ENCODE data around the gene TRAF3IP1.
A peak's percentile ranks its signal among the peaks of the same experiment; 100 is the strongest.
"Not testable (repeated sequence)": the region's sequence is repeated elsewhere in the genome, so short reads cannot be mapped to it uniquely, and the experiment has no call there.

Gene TRAF3IP1

DNA sequence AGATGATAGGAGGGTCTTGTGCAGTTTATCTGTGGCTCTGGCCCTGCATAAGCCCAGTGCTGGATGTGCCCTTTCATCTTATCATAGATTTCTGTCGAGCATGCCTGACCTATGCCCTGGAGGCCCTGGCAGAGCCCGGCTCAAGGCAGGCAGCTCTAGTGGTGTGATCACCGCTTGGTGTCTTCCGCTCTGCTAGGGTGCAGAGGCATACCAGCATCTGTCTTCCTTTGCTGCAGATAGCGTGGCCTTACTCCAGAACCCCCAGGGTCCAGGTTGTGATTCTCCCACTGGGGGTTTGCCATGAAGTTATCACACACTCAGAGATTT, 13.7 kb upstream of the TRAF3IP1 start:
- no peak for DNase-seq (ENCODE audit: extremely low read depth in 1 of 2, low read depth in 1 of 2)

DNA sequence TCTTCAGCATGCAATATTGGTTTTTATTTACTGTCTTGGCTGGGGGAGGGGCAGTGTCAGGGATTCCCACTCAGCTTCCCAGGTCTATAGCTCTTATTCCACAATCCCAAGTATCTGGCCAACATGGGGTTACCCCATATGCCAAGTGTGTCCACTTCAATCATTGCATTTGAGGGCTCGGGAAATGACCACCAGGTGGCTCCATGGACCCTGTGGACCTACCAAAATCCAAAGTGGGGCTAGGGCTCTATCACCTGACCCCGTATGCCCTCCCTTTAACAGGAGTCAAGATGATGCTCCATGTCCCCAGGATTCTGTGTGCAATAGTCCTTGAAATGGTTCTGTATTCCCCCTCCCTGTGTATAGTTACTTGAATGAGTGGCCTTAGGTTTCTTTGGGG, 12.1 kb upstream of the TRAF3IP1 start:
- DNase-seq (ENCODE audit: extremely low read depth in 1 of 2, low read depth in 1 of 2): no peak

DNA sequence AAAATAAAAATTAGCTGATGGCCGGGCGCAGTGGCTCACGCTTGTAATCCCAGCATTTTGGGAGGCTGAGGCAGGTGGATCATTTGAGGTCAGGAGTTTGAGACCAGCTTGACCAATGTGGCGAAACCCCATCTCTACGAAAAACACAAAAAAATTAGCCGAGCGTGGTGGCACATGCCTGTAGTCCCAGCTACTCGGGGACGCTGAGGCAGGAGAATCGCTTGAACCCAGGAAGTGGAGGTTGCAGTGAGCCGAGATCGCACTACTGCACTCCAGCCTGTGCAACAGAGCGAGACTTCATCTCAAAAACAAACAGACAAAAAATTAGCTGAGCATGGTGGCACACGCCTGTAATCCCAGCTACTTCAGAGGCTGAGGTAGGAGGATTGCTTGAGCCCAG, 9.6 kb upstream of the TRAF3IP1 start:
- not testable (repeated sequence) for DNase-seq (ENCODE audit: extremely low read depth in 1 of 2, low read depth in 1 of 2)

DNA sequence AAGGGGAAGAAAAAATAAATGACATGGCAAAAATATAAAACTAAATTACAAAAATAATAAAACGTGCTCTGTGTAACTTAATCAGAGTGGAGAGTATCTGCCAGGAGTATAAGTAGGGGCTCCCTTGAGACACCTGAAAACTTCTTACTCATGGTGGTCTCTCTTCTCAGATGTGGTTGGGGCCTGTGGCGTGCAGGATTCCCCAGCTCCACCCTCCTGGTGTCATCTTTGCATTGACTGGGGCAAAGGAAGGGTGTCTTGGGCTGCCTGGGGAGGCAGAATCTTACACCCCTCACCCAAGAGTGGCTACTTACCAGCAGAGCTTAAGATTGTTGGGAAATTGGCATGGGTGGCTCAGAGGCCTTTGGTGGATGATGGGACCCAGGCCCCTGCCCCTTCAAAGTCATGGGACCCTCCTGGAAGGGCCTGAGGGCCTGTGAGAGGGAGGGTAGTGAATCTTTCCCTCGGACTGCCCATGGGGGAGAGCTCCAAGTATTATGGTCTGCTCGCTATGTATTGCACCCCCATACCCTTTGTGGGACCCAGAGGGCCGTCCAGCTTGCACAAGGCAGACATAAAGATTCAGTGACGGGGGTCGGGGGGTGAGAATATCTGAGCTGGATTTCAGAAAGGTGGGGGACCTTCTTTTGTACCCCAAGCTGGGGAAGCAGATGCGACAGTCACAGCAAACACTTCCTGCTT, 6.9 kb upstream of the TRAF3IP1 start:
- no peak for DNase-seq (ENCODE audit: extremely low read depth in 1 of 2, low read depth in 1 of 2)

DNA sequence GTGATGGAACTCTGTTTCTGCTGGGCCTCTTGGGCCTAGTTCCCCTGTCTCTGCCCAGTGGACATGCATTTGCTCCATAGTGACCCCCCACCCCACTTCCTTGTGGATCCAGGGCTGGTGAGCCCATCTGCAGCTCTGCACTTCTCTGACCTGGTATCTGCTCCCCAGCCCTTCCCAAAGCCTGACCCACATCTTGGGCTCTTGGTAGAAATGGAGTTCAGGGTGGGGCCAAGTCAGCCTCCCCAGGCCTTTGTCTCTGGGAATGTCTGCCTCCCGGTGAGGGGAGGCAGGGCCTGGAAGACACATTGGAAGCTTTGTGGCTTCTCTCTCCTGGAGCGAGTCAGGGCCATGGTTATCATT, 6.3 kb upstream of the TRAF3IP1 start:
- DNase-seq (ENCODE audit: extremely low read depth in 1 of 2, low read depth in 1 of 2): no peak

DNA sequence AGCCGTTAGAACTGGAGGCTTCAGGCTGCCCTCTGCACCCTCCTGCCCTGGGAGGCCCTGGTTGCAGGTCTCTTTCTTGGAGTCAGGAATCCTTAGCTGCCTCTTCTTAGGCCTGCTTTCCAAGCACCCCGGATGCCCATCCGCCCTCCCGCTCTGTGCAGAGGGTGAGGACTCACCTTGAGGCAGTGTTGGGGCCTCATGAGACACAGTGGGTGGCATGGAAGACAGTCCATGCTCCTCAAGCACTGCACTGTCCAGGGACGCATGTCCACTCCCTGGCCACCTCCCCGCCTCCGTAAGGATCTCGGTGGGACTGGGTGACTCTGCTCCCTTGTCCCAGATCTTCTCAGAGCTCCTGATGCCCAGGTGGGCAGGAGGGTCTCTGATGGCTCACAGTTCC, 5.7 kb upstream of the TRAF3IP1 start:
- DNase-seq (ENCODE audit: extremely low read depth in 1 of 2, low read depth in 1 of 2): no peak

DNA sequence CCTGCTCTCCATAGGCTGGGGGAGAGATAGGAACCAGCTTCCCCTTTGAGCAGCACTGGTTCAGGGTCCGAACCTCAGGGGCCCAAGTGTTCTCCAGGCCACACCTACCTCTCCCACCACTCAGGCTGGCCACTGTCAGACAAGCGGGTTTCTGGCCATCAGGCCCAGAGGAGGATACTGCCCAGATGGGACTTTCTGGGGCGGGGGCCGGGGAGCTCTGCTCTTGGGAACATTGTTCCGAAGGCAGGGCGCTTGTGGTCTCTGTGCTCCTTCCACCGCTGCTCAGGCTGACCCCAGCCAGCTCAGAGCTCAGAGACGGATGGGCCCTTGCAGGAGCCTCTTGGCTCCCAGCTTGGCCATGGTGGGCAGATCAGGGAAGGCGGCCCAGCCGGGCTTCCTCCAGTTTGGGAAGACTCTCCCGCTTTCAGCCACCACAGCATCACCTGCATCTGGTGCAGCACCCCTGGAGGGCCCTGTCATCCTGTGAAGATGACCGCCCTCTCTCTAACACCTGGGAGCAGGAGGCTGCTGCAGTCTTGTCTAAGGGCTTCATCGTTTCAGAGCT, 5.2 kb upstream of the TRAF3IP1 start:
- DNase-seq (ENCODE audit: extremely low read depth in 1 of 2, low read depth in 1 of 2): no peak

DNA sequence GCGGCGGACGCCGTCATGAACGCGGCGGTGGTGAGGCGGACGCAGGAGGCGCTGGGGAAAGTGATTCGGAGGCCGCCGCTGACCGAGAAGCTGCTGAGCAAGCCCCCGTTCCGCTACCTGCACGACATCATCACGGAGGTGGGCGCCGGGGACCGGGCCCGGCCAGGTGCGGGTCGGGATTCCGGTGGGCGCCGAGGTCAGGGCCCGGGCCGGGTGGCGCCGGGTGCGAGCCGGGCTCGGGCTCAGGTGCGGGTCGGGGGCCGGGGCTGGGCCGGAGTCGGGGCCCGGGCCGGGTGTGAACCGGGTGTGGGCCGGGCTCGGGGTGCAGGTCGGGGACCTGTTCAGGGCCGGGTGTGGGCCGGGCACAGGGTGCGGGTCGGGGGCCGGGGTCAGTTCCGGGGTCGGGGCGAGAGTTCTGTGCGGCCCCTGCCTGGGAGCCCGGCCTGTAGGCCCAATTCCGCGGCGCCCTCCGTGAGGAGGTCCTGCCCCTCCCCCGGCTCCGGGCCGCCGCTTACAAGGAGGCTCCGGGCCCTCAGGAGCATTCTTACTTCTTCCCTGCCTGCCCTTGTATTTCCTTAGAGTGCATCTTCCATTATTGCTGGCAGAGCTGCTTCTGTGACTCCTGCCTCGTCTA, 447 bp downstream of the TRAF3IP1 start:
- DNase-seq (ENCODE audit: extremely low read depth in 1 of 2, low read depth in 1 of 2): peak in 1 of 2 donors; percentile 1

DNA sequence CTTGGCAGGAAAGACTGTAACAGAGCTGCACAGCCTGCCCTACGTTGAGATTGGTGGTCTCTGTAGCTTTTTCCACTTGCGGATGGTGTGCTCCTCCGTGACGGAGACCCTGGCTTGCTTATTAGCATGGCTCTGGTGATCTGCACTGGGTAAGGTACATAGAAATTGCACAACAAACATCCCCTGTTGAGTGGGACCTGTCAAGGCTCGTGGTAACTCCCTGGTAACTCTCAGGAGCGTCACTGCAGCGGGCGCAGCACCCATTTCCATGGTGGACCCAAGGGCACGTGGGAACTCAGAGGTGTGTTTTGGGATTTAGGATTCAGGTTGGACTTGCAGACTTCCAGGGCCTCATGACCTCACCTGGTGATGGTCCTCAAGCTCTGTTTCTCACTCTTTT, 1.1 kb downstream of the TRAF3IP1 start:
- DNase-seq (ENCODE audit: extremely low read depth in 1 of 2, low read depth in 1 of 2): no peak

DNA sequence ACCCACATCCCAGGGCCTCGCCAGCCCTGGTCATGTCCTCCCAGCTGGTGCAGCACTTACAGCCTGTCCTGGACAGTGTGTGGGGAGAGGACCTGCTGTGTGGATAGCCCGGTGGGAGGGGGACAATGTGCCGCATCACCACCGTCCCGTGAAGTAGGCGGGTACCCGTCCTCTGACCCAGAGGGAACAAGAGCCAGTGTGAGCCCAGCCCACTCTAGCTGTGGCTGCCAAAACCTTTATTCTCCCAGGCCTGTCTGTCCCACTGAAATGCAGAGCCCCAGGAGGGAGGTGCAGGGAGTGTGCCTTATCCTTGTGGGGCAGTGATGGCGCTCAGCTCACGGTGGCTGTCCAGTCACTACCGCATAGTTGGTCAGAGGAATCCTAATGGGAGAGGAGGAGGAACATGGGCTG, 1.7 kb downstream of the TRAF3IP1 start:
- no peak for DNase-seq (ENCODE audit: extremely low read depth in 1 of 2, low read depth in 1 of 2)

DNA sequence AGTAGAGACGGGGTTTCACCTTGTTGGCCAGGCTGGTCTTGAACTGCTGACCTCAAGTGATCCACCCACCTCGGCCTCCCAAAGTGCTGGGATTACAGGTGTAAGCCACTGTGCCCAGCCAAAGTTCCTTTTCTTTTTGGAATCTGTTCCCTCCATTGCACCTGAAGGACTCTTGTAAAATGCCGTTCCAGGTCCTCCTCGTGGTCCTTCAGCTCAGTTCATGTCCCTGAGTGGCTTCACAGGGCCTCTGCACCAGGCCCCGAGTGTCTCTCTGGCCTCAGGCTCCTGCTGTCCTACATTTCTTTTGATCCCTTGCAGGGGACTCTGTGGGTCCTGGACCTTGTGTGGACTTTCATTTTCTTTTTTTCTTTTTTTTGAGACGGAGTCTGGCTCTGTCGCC, 3.9 kb downstream of the TRAF3IP1 start:
- not testable (repeated sequence) for DNase-seq (ENCODE audit: extremely low read depth in 1 of 2, low read depth in 1 of 2)

DNA sequence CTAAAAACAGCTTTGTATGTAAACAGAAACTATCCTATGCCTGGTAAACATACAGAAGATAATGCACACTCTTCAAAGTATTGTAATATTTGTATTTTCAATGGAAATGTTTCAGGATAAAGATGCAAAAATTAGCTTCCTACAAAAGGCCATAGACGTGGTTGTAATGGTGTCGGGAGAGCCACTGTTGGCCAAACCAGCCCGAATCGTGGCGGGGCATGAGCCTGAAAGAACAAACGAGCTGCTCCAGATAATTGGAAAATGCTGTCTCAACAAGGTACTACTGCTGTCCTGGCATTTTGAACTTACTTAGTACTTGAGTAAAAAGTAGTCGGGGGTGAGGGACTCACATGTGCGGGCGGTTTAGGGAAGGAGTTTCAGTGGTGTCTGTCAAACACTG, 5.4 kb downstream of the TRAF3IP1 start:
- DNase-seq (ENCODE audit: extremely low read depth in 1 of 2, low read depth in 1 of 2): no peak

DNA sequence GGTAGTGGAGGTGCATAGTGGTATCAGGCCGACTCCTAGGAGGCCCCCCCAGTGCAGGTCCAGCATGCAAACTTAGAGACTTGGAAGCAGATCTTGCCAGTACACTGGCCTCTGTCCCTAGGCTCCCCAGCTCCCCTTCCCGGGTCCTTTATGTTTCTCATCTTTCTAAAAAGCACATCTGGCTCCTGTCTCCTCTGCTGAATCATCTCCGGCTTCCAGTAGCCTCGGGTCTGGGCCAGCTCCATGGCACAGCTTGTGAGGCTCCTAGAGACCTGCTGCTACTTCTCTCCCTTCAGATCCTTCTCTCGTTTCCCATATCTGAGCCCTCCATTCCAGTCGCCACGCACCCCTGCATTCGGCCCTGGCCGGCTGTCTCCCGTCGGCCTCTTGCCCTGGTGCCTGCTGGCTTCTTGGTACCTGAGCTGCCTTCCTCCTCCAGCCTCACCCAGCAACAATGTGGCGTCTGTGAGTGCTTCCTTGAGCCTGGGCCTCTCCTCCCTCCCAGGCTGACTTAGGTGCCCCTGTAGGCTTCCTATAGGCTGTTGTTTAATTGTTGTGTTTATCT, 6.6 kb downstream of the TRAF3IP1 start:
- no peak for DNase-seq (ENCODE audit: extremely low read depth in 1 of 2, low read depth in 1 of 2)

DNA sequence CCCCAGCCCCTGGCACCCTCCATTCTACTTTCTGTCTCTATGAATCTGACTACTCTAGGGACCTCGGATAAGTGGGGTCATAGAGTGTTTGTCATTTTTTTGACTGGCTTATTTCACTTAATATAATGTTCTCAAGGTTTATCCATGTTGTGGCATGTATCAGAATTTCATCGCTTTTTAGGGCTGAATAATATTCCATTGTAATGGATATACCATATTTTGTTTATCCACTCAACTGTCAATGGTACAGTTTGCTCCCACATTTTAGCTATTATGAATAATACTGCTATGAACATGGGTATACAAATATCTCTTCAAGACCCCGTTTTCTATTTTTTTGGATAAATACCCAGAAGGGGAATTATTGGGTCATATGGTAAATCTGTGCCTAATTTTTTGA, 7.4 kb downstream of the TRAF3IP1 start:
- no peak for DNase-seq (ENCODE audit: extremely low read depth in 1 of 2, low read depth in 1 of 2)

DNA sequence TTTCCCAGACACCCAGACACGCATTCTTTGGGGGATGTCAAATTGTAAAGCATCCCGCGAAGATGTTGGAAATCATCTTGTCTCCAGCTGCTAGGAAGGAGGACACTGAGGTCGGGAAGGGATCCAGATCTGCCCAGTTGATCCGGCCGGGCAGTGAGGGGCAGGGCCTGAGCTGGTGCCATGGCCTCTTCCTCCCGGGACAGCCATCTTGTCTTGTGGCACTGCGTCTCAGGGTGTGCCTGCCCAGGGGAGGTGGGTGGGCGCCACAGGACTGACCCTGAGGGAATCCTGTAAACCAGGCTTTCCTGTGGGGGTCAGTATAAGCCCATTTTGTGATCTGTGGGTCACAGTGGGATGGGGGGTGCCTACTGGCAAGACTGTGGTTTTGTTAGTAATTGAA, 10.1 kb downstream of the TRAF3IP1 start:
- no peak for DNase-seq (ENCODE audit: extremely low read depth in 1 of 2, low read depth in 1 of 2)

DNA sequence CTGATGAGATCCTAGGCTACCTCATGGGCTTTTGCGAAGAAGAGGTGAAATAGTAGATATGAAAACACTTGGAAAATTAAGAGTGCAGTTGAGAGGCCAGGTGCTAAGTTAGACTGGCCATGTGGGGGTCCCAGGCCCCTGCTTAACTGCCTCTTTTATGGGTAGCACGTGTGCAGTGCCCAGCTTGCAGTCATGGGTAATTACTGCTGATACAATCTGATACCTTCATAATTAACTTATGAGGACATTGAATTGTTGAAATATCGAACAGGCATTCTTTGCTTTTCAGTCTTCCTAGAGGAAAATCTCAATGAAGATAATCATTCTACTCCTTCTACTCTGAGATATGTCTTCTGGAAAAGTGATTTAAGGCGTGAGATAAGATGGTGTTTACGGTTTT, 11.6 kb downstream of the TRAF3IP1 start:
- no peak for DNase-seq (ENCODE audit: extremely low read depth in 1 of 2, low read depth in 1 of 2)

DNA sequence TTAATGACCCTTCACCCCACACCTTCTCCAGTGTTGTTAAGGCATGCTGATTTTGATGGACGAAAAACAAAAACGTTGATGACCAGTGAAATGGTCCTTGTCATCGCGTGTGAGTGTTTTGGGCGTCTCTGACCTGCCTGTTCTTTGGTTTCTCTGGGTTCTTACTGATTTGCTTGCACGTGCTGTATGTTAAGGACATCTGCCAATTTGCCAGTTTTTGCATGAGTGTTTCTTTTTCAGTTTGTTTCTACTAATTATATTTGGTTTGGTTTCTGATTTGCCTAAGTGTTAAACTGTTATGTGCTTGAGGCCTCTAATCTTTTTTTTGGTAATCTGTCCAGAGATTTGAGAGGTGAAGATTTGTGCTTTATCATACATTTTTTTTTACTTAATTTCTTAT, 14.6 kb downstream of the TRAF3IP1 start:
- no peak for DNase-seq (ENCODE audit: extremely low read depth in 1 of 2, low read depth in 1 of 2)

DNA sequence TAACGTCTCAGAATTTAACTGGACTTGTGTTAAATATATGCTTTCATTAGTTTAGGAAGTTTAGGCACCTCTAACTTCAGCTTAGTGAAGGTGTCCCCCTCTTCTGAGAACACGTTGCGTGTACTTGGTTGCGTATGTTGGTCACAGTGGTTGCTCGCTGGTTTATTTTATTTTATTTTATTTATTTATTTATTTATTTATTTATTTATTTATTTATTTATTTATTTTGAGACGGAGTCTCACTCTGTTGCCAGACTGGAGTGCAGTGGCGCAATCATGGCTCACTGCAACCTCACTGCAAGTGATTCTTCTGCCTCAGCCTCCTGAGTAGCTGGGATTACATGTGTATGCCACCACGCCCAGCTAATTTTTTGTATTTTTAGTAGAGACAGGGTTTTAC, 15.3 kb downstream of the TRAF3IP1 start:
- not testable (repeated sequence) for DNase-seq (ENCODE audit: extremely low read depth in 1 of 2, low read depth in 1 of 2)

DNA sequence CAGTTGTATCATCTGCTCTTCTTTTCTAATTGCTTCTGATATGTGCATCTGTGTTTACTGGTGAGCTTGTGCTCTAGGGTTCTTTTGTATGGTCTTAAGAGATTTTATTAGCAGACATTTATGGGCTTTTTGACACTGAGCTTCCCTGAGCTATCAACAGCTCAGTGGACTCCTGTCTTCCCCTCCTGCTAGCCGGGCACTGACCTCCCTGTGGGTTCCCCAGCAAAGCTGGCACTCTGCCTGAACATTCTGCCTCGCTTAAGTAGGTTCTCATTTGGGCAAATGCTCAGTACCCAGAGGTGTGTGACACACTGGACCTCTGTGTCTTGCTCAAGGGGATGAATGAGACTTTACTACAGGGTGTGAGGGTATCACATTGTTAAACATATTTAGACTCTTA, 15.8 kb downstream of the TRAF3IP1 start:
- DNase-seq (ENCODE audit: extremely low read depth in 1 of 2, low read depth in 1 of 2): no peak

DNA sequence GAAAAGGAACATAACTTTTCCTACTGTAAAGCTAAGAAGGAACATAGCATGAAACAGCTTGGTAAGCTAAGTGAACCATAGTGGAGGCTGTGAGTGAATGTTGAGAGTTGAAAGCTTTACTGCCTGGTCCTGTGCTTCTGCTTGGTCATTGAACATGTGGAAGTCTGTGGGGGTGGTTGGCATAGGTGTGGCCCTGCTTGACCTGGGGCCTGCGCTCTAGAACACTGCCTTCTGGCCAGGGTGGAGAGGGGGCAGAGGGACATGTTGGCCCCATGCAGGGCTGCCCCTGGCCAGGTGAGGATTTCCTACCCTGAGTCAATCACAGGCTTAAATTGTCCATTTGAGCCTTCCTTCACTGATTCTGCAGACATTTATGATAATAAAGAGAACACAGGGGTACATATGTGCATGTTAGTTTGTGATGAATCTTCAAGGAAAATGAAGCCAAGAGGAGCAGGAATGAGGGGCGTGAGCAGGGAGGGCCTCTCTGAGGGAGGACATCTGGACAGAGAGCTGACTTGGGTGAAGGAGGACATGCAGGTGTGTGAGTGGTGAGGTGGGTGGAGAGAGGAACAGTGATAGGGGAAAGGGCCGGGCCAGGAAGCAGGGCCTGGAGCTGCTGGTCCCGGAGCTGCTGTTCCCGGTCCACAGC, 16.6 kb downstream of the TRAF3IP1 start:
- DNase-seq (ENCODE audit: extremely low read depth in 1 of 2, low read depth in 1 of 2): no peak

DNA sequence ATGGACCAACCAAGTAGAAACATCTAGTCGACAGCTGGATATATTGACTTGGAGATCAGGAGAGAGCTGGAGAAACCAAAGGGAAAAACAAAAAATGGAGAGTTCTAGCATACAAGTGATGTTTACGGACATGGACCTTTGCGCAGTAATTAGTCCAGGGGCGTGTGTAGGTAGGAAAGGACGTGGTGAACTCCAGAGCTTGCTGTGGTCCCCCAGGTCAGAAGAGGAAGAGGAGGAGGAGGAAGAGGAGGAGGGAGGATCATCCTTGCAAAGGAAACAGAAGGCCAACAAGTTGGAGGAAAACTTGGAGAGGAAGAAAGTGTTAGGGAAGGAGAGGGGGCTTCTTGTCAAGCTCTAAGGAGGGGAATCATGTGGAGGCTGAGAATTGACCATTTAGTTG, 17.5 kb downstream of the TRAF3IP1 start:
- DNase-seq (ENCODE audit: extremely low read depth in 1 of 2, low read depth in 1 of 2): no peak
